Activated effector memory CD4-positive, alpha-beta T cell treated with Interleukin-2 at 50 U/mL for 16 hours (primary cell): ENCODE results near the gene RAPGEF6.
"Not testable (repeated sequence)": the region's sequence is repeated elsewhere in the genome, so short reads cannot be mapped to it uniquely, and the experiment has no call there.

Source experiments
- DNase-seq: peaks from one replicate; pipeline ENCODE4 v3.0.0-alpha.2; 2020

The RAPGEF6 gene

DNA sequence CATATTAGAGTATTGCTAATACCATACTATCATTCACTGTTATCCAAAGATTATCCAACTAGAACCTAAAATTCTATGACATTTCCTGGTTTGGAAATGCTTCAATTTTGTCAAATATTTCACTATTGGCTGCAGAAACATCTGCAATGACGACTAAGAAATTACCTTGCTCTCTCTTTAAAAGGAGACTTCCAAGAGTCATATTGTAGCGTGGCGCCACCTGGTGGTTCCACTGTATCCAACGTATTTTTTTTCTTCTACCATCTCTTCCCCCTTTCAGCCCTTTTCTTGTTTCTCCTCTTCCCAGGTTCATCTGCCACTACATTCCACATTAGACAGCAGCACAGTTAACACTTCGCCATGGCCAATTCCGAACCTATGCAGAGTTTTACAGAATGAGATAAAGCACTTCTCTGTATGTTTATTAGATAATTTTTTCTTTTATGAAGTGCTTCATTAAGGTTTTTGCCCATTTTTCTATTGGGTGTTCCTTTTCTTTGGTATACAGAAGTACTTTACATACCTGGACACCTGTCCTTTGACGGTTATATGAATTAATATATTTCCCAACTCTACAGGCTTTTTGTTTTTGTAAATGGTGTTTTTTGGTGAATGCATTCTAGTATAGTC lies 217.7 kb downstream of the RAPGEF6 start:
- DNase-seq = peak; percentile 67

- DNase-seq = no peak
Measured at GRCh38 chr5:131416729-131417128, 218.3 kb downstream of the RAPGEF6 start.

GRCh38 chr5:131413605-131414559 lies 221.1 kb downstream of the RAPGEF6 start:
- DNase-seq = no peak

DNA sequence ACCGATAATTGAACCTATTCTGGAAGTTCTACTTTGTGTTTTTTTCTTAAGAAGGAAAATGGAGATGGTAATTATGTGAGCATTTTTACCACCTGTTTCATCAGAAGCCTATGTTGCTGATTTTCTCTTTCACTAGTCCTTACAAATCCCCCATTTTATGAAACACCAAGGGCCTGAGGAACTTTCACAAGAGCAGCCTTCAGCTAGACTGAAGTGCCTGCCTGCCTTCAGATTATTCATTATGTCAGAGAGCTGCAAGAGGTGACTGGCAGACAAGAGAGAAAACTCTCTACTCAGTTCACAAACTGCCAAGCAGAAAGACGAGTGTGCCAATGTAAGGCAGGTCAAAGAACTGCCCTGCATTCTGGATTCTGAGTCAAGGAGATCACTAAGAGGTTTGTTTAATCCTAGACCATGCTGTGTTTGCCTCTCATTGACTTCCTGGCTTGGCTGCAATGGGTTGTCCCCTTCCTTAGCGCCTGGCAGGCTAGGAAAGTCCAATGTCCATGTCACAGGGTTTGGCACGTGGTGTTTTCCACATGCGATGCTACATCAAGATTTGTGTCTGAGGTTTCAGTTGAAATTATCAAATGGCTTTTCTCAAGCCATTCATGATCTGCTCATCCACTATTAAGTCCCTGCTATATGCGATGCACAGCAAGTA lies 227.9 kb downstream of the RAPGEF6 start:
- no peak for DNase-seq

GRCh38 chr5:131406076-131406475 lies 229.0 kb downstream of the RAPGEF6 start:
- no peak for DNase-seq

DNA sequence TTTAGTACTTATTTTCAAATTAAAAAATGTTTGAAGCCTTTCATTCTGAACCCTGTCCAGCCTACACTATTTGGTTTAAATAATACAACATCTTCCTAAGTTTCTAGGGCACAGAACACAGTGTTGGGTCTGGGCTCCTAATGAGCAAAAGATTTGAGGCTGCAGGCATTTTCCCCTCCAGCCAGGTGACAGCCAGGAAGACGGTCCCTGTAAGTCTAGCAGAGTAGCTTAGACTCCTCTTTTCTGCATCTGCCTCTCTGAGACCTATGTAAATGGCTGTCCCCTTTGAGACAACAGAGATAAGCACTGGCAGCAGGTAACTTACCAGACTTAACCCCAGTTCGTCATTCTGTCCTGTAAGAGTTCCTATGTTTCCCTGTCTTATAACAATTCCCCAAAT lies 229.4 kb downstream of the RAPGEF6 start:
- DNase-seq = no peak

DNA sequence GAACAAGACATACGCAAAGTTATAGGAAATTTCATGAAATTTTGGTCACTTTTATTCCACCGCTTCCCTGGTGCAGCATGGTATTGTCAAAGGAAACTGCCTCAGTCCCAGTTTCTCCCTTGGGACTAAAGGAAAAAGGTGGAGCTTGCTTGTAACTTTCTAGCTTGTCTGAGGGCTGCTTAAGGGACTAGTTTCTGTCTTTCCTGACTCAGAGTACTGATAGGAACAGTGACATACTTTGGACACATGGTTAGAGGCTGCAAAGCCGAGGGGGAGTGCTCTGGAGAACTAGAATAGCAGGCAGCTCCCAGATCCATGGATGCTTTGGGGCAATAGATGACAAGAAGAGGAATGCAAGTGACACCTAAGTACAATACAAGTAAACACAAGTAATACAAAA lies 234.4 kb downstream of the RAPGEF6 start:
- no peak for DNase-seq

DNA sequence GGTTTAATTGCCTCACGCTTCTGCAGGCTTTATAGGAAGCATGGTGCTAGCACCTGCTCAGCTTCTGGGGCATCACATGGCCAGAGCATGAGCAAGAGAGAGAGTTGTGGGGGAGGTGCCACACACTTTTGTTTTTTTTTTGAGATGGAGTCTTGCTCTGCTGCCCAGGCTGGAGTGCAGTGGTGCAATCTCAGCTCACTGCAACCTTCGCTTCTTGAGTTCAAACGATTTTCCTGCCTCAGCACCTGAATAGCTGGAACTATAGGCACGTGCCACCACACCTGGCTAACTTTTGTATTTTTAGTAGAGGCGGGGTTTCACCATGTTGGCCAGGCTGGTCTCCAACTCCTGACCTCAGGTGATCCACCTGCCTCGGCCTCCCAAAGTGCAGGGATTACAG lies 236.0 kb downstream of the RAPGEF6 start:
- DNase-seq = not testable (repeated sequence)

GRCh38 chr5:131396630-131397273 lies 238.3 kb downstream of the RAPGEF6 start:
- no peak for DNase-seq

- no peak for DNase-seq
Measured at GRCh38 chr5:131396015-131396414, 239.0 kb downstream of the RAPGEF6 start.

DNA sequence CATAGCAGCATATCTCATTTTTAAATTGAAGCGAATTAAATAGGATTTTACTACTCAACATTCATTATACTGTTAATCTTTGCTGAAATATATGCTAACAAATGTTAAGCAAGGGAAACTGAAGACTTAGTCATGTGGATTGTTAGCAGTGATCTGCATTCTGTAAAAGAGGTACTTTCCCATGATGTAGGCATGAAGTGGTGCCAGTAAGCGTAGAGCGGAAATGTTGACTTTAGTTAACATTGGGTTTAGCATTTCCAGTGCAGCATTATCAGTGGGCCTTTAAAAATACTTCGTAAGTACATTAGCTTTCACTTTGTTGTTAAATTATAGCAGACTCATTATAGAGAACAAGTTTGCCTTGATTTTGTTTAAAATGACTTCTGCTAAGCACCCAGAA lies 240.9 kb downstream of the RAPGEF6 start:
- no peak for DNase-seq

DNA sequence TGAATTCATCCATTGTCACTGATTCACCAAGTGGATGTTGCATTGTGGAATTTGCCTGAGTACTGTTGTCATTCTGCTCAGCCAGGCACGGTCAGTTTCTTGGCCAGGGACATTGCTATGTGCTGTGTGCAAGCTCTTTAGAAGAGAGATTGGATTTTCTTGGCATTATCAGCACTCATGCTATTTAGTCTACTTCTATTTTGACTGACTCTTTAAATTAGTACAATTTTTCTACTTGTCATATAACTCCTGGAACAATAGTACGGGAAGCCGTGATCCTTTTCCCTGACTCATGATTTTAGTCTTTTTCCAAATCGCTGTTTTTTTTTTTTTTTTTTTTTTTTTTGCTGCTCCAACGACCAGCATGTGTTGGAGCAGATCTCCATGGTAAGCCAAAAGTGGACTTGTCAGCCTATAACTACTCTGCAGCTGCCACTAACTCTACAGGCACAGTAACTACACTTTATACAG lies 241.5 kb downstream of the RAPGEF6 start:
- no peak for DNase-seq

DNA sequence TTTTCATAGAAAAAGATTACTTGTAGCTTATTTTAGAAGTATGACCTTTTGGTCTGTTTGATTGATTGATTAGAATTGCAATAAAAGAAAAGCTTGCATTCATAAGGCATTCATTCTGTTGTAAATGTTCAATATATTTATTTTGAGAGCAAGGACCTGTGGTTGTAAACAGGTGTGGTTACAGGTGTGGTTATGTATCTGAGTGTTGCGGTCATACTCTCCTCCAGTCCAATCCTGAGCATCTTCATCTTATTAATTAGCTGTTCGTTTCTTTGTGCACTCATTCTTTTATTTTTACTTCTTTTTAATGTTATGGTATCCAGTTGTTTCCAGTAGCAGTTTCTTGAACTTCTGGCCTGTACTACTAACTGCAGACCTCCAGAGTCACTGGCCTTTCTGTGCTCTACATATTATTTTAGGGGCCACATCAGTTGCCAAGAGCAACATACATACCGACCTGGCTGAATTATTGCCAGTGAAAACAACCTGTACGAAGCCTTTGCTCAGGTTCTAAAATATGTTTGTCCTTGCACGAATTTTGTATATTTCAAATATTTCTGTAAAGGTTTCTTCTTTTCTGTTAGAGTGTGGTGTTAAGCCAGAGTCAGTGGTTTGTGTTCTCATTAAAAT lies 242.4 kb downstream of the RAPGEF6 start:
- DNase-seq = no peak

DNA sequence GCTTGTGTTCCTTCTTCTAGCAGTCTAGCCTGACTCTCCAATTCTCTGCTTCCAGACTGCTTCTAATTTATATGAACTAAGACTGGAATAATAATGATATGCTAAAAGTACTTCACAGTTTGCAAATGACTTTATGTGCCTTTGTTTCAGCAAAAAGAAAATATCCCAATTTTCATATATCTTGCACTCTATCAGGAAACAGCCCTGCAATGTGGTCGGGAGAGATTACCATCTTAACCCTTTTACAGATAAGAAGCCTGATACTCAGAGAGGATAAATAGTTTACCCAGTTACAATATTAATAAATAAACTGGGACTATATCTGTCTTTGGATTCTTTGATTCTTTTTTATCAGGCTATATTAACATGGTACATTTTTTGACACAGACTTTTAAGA lies 245.2 kb downstream of the RAPGEF6 start:
- DNase-seq = no peak

GRCh38 chr5:131389096-131389868 lies 245.7 kb downstream of the RAPGEF6 start:
- no peak for DNase-seq

- DNase-seq = no peak
Measured at GRCh38 chr5:131387255-131387654, 247.8 kb downstream of the RAPGEF6 start.

- DNase-seq = no peak
Measured at GRCh38 chr5:131386779-131387178, 248.2 kb downstream of the RAPGEF6 start.

- DNase-seq = no peak
Measured at GRCh38 chr5:131386124-131386523, 248.9 kb downstream of the RAPGEF6 start.

DNA sequence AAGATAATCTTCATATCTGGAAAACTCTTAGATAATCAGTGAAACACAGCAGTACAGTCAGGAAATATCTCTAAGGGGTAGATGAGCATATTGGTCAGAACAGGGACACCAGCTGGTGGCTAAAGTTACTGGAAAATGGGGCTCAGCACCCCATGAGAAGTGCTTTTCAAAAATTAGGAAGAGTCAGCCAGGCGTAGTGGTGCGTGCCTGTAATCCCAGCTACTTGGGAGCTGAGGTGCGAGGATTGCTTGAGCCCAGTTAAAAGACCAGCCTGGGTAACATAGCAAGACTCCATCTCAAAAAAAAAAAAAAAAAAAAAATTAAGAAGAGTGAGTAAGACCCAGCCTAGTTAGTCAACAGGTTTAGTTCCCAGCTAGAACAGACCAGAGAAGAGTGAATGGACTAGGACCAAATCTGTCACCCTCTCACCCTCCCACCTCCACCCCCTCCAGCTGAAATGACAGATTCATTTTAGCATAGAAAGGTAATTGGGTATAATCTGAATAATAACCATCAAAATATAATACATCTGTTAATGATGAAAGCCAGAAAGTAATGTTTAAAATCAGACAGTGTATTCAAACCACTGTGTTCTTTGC lies 250.3 kb downstream of the RAPGEF6 start:
- DNase-seq = no peak

DNA sequence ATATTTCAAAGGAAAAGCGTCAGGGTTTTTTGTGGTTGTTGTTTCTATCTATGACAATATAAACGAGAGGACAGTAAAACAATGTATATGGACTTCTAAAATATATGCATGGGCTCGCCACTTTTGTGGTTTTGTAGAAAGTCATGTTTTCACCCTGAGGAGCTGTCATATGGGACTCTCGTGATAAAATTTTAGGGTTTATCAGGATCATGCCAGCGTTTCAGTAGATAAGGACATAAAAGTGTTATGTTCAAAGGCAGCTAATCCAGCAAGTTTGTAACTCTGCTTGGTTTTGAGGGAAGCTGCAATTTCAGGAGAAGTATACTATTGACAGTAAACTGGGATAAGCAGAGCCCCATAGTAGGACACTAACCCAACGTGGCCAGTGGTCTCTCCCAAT lies 250.9 kb downstream of the RAPGEF6 start:
- no peak for DNase-seq
